ENCODE data around the gene C1orf94. TPM values are rescaled to one million over a fixed set of nuclear protein-coding genes. Genes with fewer than 3 reads are reported as not detected.

The C1orf94 gene
- total RNA-seq, 1 experiment from 2014 or later, result not detected

- Histone ChIP-seq H3K4me1 (ENCODE audit: control insufficient read depth, insufficient read depth, low read length) (no peaks in the 10 kb centered on the region), H3K27ac (ENCODE audit: low read length) (no peak overlapping the region), H3K27me3 (ENCODE audit: control insufficient read depth, insufficient read depth, low read length) (peaks cover 3% of the 10 kb centered on the region; the same call in 1 of the 2 replicates), H3K9me3 (ENCODE audit: control insufficient read depth, insufficient read depth, low read depth, low read length) (no peaks in the 10 kb centered on the region), H3K36me3 (ENCODE audit: control insufficient read depth, insufficient read depth, low read length) (no peaks in the 10 kb centered on the region), H3K4me3 (ENCODE audit: low read depth in 2 of 2, low read length in 2 of 2) (no peak overlapping the region)
- ChIA-PET CTCF (no interaction called here), POLR2A (no interaction called here)
- in situ Hi-C loops (cut with HindIII; ENCODE audit: low pct_unique_long_range_greater_than_20kb, low sequenced_read_pairs) (no loop called here), intact Hi-C loops (cut with micrococcal nuclease; ENCODE audit: unreplicated experiment) (no loop called here)
- no peak for DNase-seq (ENCODE audit: low read depth, low spot score)
- TF ChIP-seq POLR2AphosphoS5 (IDR thresholded peaks at IDR 0.05; ENCODE audit: low read depth, low read length) (no peak), REST (IDR thresholded peaks at IDR 0.05; ENCODE audit: insufficient read depth in 1 of 2, low read depth in 2 of 2, low read length in 1 of 2) (no peak), SIN3A (IDR thresholded peaks at IDR 0.05; ENCODE audit: borderline replicate concordance, insufficient read depth, low read depth, low read length) (no peak), TCF7L2 (IDR thresholded peaks at IDR 0.05; ENCODE audit: low read depth, low read length) (no peak), CTCF (IDR thresholded peaks at IDR 0.05) (no peak)
- BruUV-seq (replicated peaks), result no TSS peak
- no peak for ATAC-seq
Observed at GRCh38 chr1:34213956-34214355, 37.2 kb downstream of the C1orf94 start.

GRCh38 chr1:34231441-34231840 lies 54.7 kb downstream of the C1orf94 start:
- Histone ChIP-seq H3K36me3 (ENCODE audit: control insufficient read depth, insufficient read depth, low read length) (no peaks in the 10 kb centered on the region), H3K27ac (ENCODE audit: low read length) (no peak overlapping the region), H3K4me1 (ENCODE audit: control insufficient read depth, insufficient read depth, low read length) (no peaks in the 10 kb centered on the region), H3K4me3 (ENCODE audit: low read depth in 2 of 2, low read length in 2 of 2) (no peak overlapping the region), H3K9me3 (ENCODE audit: control insufficient read depth, insufficient read depth, low read depth, low read length) (no peaks in the 10 kb centered on the region), H3K27me3 (ENCODE audit: control insufficient read depth, insufficient read depth, low read length) (peaks cover 2% of the 10 kb centered on the region; the same call in 1 of the 2 replicates)
- ChIA-PET CTCF (no interaction called here), POLR2A (no interaction called here)
- TF ChIP-seq CTCF (IDR thresholded peaks at IDR 0.05), result no peak
- TF ChIP-seq TCF7L2 (IDR thresholded peaks at IDR 0.05; ENCODE audit: low read depth, low read length), result no peak
- TF ChIP-seq REST (IDR thresholded peaks at IDR 0.05; ENCODE audit: insufficient read depth in 1 of 2, low read depth in 2 of 2, low read length in 1 of 2), result no peak
- no peak for TF ChIP-seq POLR2AphosphoS5 (IDR thresholded peaks at IDR 0.05; ENCODE audit: low read depth, low read length)
- no peak for TF ChIP-seq SIN3A (IDR thresholded peaks at IDR 0.05; ENCODE audit: borderline replicate concordance, insufficient read depth, low read depth, low read length)
- no TSS peak for BruUV-seq (replicated peaks)
- ATAC-seq (no peak), DNase-seq (ENCODE audit: low read depth, low spot score) (no peak)
- intact Hi-C loops (cut with micrococcal nuclease; ENCODE audit: unreplicated experiment) (no loop called here), in situ Hi-C loops (cut with HindIII; ENCODE audit: low pct_unique_long_range_greater_than_20kb, low sequenced_read_pairs) (no loop called here)
